ENCODE results near the gene GJB4. TPM values are rescaled to one million over a fixed set of nuclear protein-coding genes. Genes with fewer than 3 reads are reported as not detected.

The GJB4 gene
- total RNA-seq, 2 experiments from 2014 or later, result not detected

Other genes with a start within 250 kb of the GJB4 start
- not detected for gene GJB5, start 4.7 kb upstream of the GJB4 start, total RNA-seq
- gene GJB3, start 21.5 kb downstream of the GJB4 start, total RNA-seq, result not detected
- not detected for gene GJA4, start 33.3 kb downstream of the GJB4 start, total RNA-seq
- gene SMIM12, start 100.0 kb downstream of the GJB4 start, total RNA-seq, result 10 to 100 TPM; 51.9 to 53.0 TPM
- under 1 TPM; 0.45 to 0.55 TPM for gene DLGAP3, start 169.9 kb downstream of the GJB4 start, total RNA-seq
- gene TMEM35B, start 225.6 kb downstream of the GJB4 start, total RNA-seq, result 10 to 100 TPM; 38.0 to 39.9 TPM

Data from activated naive CD8-positive, alpha-beta T cell treated with anti-CD3 and anti-CD28 coated beads, Interleukin-2, amount 10 ng/mL, durations not matched to agents 7 days and 5 days (primary cell).